Jurkat, Clone E6-1 (cell line): ENCODE measurements around the gene IRAK2.

ENCODE experiments used
- DNase-seq: peaks from one replicate; pipeline ENCODE4 v3.0.0-alpha.2; 2011; ENCODE audit warnings: low read depth, low spot score
- H3K4me3 ChIP-seq: 2 replicates; pipeline ENCODE4 v1.5.1; 2011; ENCODE audit warnings: mild to moderate bottlenecking, low read length, control low read depth, moderate library complexity

IRAK2 gene

GRCh38 chr3:10213156-10213792, 48.6 kb downstream of the IRAK2 start:
- no peak for DNase-seq
- no peak overlapping the region for H3K4me3 ChIP-seq

GRCh38 chr3:10215578-10216368, 51.1 kb downstream of the IRAK2 start:
- DNase-seq = no peak

GRCh38 chr3:10217359-10217758, 52.6 kb downstream of the IRAK2 start:
- no peak for DNase-seq
- H3K4me3 ChIP-seq = no peak overlapping the region

More at GRCh38 chr3:10215578-10216368, 51.1 kb downstream of the IRAK2 start:
- H3K4me3 ChIP-seq = no peak overlapping the region

GRCh38 chr3:10219737-10220136, 55.0 kb downstream of the IRAK2 start:
- no peak for DNase-seq
- no peak overlapping the region for H3K4me3 ChIP-seq

GRCh38 chr3:10223676-10224639, 59.2 kb downstream of the IRAK2 start:
- DNase-seq = no peak
- no peak overlapping the region for H3K4me3 ChIP-seq

- no peak overlapping the region for H3K4me3 ChIP-seq
These were observed 60.3 kb downstream of the IRAK2 start for GRCh38 chr3:10224794-10225665.

GRCh38 chr3:10226293-10226692, 61.6 kb downstream of the IRAK2 start:
- no peak for DNase-seq
- no peak overlapping the region for H3K4me3 ChIP-seq

More at GRCh38 chr3:10224794-10225665, 60.3 kb downstream of the IRAK2 start:
- peak; percentile 54 for DNase-seq

- DNase-seq = peak; percentile 28
- no peak overlapping the region for H3K4me3 ChIP-seq
These were observed 63.7 kb downstream of the IRAK2 start for GRCh38 chr3:10228248-10228950.

- no peak overlapping the region for H3K4me3 ChIP-seq
- DNase-seq = no peak
These were observed 64.9 kb downstream of the IRAK2 start for GRCh38 chr3:10229576-10229975.

- H3K4me3 ChIP-seq = no peak overlapping the region
These were observed 67.4 kb downstream of the IRAK2 start for GRCh38 chr3:10232137-10232536.

GRCh38 chr3:10233988-10234387, 69.3 kb downstream of the IRAK2 start:
- H3K4me3 ChIP-seq = no peak overlapping the region
- DNase-seq = no peak

More at GRCh38 chr3:10232137-10232536, 67.4 kb downstream of the IRAK2 start:
- no peak for DNase-seq

GRCh38 chr3:10234526-10235230, 70.0 kb downstream of the IRAK2 start:
- no peak overlapping the region for H3K4me3 ChIP-seq
- no peak for DNase-seq

- no peak overlapping the region for H3K4me3 ChIP-seq
- no peak for DNase-seq
These were observed 70.8 kb downstream of the IRAK2 start for GRCh38 chr3:10235551-10235950.

- no peak overlapping the region for H3K4me3 ChIP-seq
- DNase-seq = no peak
These were observed 73.8 kb downstream of the IRAK2 start for GRCh38 chr3:10238345-10239183.

GRCh38 chr3:10240799-10241198, 76.1 kb downstream of the IRAK2 start:
- no peak for DNase-seq
- no peak overlapping the region for H3K4me3 ChIP-seq

- peak overlapping the region; percentile 25 for H3K4me3 ChIP-seq
- DNase-seq = peak; percentile 95
These were observed 77.7 kb downstream of the IRAK2 start for GRCh38 chr3:10242182-10243065.
